ENCODE measurements around the gene BRD1. TPM values are rescaled to one million over a fixed set of nuclear protein-coding genes. Genes with fewer than 3 reads are reported as not detected.

The BRD1 gene
- total RNA-seq, 1 experiment from 2014 or later: 19.1 TPM

DNA sequence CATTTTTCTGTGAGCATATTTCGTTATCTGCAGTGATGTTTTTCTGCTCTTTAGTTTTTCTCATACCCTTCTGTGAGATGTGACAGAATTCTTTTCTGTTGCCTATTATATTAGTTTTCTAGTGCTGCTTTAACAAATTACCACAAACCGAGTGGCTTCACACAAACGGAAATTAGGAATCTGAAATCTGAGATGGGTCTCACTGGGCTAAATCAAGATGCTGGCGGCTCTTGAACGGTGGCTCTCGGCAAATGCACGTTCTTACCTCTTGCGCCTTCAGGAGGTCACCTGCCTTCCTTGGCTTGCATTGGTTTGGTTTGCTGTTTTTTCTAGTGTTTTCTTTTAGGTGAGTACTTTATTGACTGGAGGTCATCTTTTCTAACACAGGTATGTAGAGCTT, 39.0 kb upstream of the BRD1 start:
- Histone ChIP-seq H2AFZ (ENCODE audit: low read length) (no peak overlapping the region), H3K9me2 (replicated peaks; ENCODE audit: low read length) (no peaks in the 10 kb centered on the region), H3F3A (ENCODE audit: low read length, unreplicated experiment) (no peaks in the 10 kb centered on the region), H3K27me3 (ENCODE audit: low read length) (no peaks in the 10 kb centered on the region), H4K20me1 (ENCODE audit: low read length) (0 out of 2 replicates have a peak, but pooled peaks cover 6% of the 10 kb centered on the region), H3K9ac (ENCODE audit: low read length) (no peak overlapping the region), H3K79me2 (ENCODE audit: low read length) (peaks cover 94% of the 10 kb centered on the region), H3K27ac (ENCODE audit: low read length) (no peak overlapping the region), H3K4me2 (ENCODE audit: low read length) (no peak overlapping the region), H3K4me3 (ENCODE audit: low read length) (no peak overlapping the region), H3K4me1 (ENCODE audit: insufficient read depth, low read length) (no peaks in the 10 kb centered on the region), H3K36me3 (ENCODE audit: low read depth, low read length) (peaks cover 13% of the 10 kb centered on the region; the same call in 1 of the 2 replicates), H3K9me3 (ENCODE audit: low read length) (no peaks in the 10 kb centered on the region)
- no TSS peak for BruUV-seq (replicated peaks)
- intact Hi-C loops (cut with micrococcal nuclease): no loop called here
- DNase-seq (no peak), ATAC-seq (no peak)
- ChIA-PET CTCF (no interaction called here), POLR2A (ENCODE audit: unreplicated experiment) (no interaction called here)
- TF ChIP-seq, protein P1, sequence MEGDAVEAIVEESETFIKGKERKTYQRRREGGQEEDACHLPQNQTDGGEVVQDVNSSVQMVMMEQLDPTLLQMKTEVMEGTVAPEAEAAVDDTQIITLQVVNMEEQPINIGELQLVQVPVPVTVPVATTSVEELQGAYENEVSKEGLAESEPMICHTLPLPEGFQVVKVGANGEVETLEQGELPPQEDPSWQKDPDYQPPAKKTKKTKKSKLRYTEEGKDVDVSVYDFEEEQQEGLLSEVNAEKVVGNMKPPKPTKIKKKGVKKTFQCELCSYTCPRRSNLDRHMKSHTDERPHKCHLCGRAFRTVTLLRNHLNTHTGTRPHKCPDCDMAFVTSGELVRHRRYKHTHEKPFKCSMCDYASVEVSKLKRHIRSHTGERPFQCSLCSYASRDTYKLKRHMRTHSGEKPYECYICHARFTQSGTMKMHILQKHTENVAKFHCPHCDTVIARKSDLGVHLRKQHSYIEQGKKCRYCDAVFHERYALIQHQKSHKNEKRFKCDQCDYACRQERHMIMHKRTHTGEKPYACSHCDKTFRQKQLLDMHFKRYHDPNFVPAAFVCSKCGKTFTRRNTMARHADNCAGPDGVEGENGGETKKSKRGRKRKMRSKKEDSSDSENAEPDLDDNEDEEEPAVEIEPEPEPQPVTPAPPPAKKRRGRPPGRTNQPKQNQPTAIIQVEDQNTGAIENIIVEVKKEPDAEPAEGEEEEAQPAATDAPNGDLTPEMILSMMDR (conservative IDR thresholded peaks at IDR 0.05; ENCODE audit: low read depth, low read length): no peak
- TF ChIP-seq EZH2 (IDR thresholded peaks at IDR 0.05; ENCODE audit: low read length, unreplicated experiment) (no peak), EZH2phosphoT487 (IDR thresholded peaks at IDR 0.05; ENCODE audit: borderline replicate concordance, low read length) (no peak)

DNA sequence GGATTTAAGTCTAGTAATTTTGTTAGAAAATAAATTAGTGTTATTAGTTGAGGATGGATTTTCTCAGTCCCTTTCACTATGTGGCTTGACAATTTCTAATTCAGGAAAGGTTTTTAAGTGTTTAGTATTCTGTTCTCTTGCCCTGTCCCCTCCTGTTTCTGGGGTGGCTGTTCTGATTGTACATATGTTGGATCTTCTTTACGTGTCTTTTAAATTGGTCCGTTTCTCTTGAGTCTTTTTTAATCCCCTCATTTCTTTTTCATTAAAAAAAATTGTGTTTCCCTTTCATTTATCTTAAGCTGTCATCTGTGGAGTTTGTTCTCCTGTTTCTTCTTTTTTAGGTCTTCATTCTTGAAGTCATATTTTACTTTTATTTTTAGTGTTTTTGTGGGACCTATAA, 38.5 kb upstream of the BRD1 start:
- H3K4me2 ChIP-seq (ENCODE audit: low read length): no peak overlapping the region
- no peaks in the 10 kb centered on the region for H3K9me2 ChIP-seq (replicated peaks; ENCODE audit: low read length)
- no peaks in the 10 kb centered on the region for H3K9me3 ChIP-seq (ENCODE audit: low read length)
- H2AFZ ChIP-seq (ENCODE audit: low read length): no peak overlapping the region
- peaks cover 13% of the 10 kb centered on the region; the same call in 1 of the 2 replicates for H3K36me3 ChIP-seq (ENCODE audit: low read depth, low read length)
- TF ChIP-seq, protein P1 (conservative IDR thresholded peaks at IDR 0.05; ENCODE audit: low read depth, low read length): no peak
- TF ChIP-seq EZH2phosphoT487 (IDR thresholded peaks at IDR 0.05; ENCODE audit: borderline replicate concordance, low read length) (no peak), EZH2 (IDR thresholded peaks at IDR 0.05; ENCODE audit: low read length, unreplicated experiment) (no peak)
- peaks cover 95% of the 10 kb centered on the region for H3K79me2 ChIP-seq (ENCODE audit: low read length)
- BruUV-seq (replicated peaks): no TSS peak
- no peaks in the 10 kb centered on the region for H3K27me3 ChIP-seq (ENCODE audit: low read length)
- intact Hi-C loops (cut with micrococcal nuclease): no loop called here
- POLR2A ChIA-PET (ENCODE audit: unreplicated experiment): no interaction called here
- no peak overlapping the region for H3K4me3 ChIP-seq (ENCODE audit: low read length)
- DNase-seq (no peak), ATAC-seq (no peak)
- CTCF ChIA-PET: no interaction called here
- no peak overlapping the region for H3K27ac ChIP-seq (ENCODE audit: low read length)
- no peak overlapping the region for H3K9ac ChIP-seq (ENCODE audit: low read length)
- H3K4me1 ChIP-seq (ENCODE audit: insufficient read depth, low read length): no peaks in the 10 kb centered on the region
- no peaks in the 10 kb centered on the region for H3F3A ChIP-seq (ENCODE audit: low read length, unreplicated experiment)
- 0 out of 2 replicates have a peak, but pooled peaks cover 7% of the 10 kb centered on the region for H4K20me1 ChIP-seq (ENCODE audit: low read length)

DNA sequence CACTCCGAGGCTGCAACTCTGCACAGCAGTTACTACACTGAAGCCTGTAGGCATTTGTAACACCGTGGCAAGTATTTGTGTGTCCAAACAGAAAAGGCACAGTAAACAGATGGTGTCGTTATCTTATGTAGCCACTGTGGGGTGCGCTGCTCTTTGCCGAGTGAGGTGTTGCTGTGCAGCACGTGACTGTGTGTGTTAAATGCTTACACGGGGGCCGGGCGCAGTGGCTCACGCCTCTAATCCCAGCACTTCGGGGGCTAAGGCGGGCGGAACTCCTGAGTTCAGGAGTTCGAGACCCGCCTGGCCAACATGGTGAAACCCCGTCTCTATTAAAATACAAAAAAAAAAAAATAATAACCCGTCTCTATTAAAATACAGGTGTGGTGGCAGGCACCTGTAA, 37.5 kb upstream of the BRD1 start:
- no peak overlapping the region for H3K9ac ChIP-seq (ENCODE audit: low read length)
- no peaks in the 10 kb centered on the region for H3K27me3 ChIP-seq (ENCODE audit: low read length)
- no peaks in the 10 kb centered on the region for H3K9me3 ChIP-seq (ENCODE audit: low read length)
- BruUV-seq (replicated peaks): no TSS peak
- CTCF ChIA-PET: no interaction called here
- no peaks in the 10 kb centered on the region for H3K4me1 ChIP-seq (ENCODE audit: insufficient read depth, low read length)
- H3K36me3 ChIP-seq (ENCODE audit: low read depth, low read length): peaks cover 13% of the 10 kb centered on the region; the same call in 1 of the 2 replicates
- POLR2A ChIA-PET (ENCODE audit: unreplicated experiment): no interaction called here
- H3K27ac ChIP-seq (ENCODE audit: low read length): no peak overlapping the region
- H2AFZ ChIP-seq (ENCODE audit: low read length): no peak overlapping the region
- intact Hi-C loops (cut with micrococcal nuclease): no loop called here
- ATAC-seq (no peak), DNase-seq (no peak)
- H3K4me2 ChIP-seq (ENCODE audit: low read length): no peak overlapping the region
- peaks cover 96% of the 10 kb centered on the region for H3K79me2 ChIP-seq (ENCODE audit: low read length)
- no peaks in the 10 kb centered on the region for H3K9me2 ChIP-seq (replicated peaks; ENCODE audit: low read length)
- H3F3A ChIP-seq (ENCODE audit: low read length, unreplicated experiment): no peaks in the 10 kb centered on the region
- H4K20me1 ChIP-seq (ENCODE audit: low read length): 0 out of 2 replicates have a peak, but pooled peaks cover 7% of the 10 kb centered on the region
- TF ChIP-seq, protein P1 (conservative IDR thresholded peaks at IDR 0.05; ENCODE audit: low read depth, low read length): no peak
- TF ChIP-seq EZH2 (IDR thresholded peaks at IDR 0.05; ENCODE audit: low read length, unreplicated experiment): no peak
- TF ChIP-seq EZH2phosphoT487 (IDR thresholded peaks at IDR 0.05; ENCODE audit: borderline replicate concordance, low read length): no peak
- no peak overlapping the region for H3K4me3 ChIP-seq (ENCODE audit: low read length)
